HG02852 (cell line): ENCODE measurements around the gene ZNF787.
A peak's percentile ranks its signal among the peaks of the same experiment; 100 is the strongest.

Experiments
- ATAC-seq: cut with Tn5 transposase; IDR thresholded peaks from one replicate; pipeline ENCODE4 v1.9.1; 2021; ENCODE audit warnings: mild to moderate bottlenecking, moderate library complexity; ENCODE audit not compliant: unreplicated experiment

Gene ZNF787

DNA sequence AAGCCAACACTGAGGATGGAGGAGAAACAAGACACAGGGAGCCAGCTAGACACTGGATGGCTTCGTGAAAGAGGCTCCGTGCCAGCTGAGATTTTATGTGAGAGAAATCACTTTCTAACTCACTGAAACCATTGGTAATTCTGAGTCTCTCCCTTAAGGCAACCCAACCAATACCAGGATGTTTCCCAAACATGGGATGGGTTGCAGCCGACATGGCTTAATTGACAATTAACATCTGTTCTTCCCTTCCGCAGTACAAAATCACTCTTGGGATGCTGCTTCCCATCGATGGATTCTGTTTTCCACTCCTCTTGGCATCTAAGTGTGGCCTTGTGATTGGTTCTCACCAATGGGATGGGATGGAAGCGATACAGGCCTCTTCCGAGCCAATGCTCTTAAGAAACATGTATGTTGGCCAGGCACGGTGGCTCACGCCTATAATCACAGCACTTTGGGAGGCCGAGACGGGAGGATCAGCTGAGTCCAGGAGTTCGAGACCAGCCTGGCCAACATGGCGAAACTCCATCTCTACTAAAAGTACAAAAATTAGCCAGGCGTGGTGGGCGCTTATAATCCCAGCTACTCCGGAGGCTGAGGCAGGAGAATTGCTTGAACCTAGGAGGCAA is 2.3 kb upstream of the ZNF787 start:
- ATAC-seq, result no peak

- ATAC-seq, result peak; percentile 28
Measured at GRCh38 chr19:56120371-56121179, 520 bp downstream of the ZNF787 start.

GRCh38 chr19:56120002-56120370 is 1.1 kb downstream of the ZNF787 start:
- no peak for ATAC-seq

DNA sequence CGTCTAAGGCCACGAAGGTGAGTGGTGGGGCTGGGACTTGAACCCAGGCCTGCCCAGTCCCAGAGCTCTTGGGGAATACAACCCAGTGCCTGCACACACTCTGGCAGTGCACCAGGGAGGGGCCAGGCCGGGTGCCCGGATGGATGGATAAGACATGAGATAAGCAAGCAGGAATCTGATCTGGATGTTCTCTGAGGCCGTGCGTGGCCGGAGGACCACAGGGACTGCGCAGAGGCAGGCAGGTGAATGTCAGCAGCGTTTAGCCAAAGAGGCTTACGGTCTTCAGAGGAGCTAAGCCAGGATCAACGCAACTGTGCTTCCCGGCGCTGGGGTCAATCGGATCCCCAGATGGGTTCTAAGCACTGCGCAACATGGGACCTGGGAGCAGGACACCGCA is 1.5 kb downstream of the ZNF787 start:
- no peak for ATAC-seq

DNA sequence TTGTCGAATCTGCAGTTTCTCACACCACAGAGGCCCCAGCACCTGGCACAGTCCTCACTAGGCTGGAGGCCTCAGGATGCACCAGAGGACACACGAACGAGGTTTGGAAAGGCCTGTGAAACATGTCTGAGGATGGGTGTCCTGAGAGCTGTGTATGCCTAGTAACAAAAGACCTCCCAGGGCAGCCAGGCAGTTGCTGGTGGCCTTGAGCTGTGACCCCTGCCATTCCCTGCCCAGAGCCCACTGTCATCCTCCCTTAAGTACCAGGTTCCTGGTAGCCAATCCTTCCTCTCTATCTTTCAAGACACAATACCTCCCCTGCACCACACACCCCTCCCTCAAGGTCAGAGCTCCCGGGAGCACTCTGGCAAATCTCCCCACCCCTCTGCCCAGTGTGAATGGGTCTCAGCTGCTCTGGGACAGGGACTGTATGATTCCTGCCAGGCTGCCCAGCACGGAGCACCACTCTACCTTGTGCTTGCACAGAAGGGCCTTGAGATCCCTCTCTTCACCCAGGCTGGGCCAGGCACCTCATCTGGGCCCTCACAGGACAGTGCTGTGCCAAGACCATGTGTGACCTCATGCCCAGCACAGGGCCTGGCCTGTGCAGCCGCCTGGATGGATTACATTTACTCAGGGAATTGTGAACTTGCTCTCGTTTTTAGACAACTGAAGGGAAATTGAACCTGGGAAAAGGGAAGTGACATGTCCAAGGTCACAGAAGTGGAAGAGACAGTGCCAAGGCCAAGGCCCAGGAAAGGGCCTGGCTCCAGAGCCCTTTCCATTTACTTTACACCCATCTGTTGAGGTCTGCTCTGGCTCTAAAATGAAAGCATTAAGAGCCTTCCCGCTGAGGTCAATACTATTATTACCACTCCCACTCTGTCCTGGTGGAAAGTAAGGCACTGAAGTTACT is 2.2 kb downstream of the ZNF787 start:
- no peak for ATAC-seq

GRCh38 chr19:56117889-56118288 is 3.2 kb downstream of the ZNF787 start:
- no peak for ATAC-seq

DNA sequence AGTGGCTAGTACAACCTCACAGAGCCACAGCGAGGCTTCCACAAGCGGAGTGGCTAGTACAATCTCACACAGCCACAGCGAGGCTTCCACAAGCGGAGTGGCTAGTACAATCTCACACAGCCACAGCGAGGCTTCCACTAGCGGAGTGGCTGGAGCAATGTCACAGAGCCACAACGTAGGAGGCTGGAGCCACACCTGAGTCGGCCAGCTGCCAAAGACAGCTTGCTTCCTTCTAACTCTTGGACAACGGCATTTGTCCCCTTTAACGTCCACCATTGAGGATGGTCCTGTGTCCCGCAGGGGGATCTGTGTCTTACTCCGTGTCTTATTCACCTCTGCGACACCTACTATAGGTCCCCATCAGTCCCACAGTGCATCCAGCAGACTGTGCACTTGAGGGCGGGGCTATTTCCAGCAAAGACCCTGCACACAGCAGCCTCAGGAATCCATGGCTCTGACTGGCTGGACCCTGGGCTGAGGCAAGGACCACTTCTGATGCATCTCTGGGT is 3.7 kb downstream of the ZNF787 start:
- no peak for ATAC-seq

- no peak for ATAC-seq
Measured at GRCh38 chr19:56116606-56117005, 4.5 kb downstream of the ZNF787 start.

DNA sequence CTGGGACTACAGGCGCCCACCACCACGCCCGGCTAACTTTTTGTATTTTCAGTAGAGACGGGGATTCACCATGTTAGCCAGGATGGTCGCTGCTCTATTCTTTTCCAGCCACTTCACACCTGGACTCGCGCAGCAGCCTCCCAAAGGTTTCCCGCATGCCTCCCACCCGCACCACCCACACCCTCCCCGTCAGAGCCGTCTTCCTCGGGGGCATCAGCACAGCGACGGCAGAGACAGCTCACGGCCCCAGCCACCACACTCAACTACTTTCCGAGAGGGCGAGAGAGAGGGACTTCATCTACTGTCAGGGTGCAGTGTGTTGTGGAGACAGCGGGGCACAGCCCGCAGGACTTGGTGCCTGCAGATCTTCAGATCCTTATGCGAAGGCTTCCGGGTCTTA is 5.6 kb downstream of the ZNF787 start:
- ATAC-seq, result no peak

DNA sequence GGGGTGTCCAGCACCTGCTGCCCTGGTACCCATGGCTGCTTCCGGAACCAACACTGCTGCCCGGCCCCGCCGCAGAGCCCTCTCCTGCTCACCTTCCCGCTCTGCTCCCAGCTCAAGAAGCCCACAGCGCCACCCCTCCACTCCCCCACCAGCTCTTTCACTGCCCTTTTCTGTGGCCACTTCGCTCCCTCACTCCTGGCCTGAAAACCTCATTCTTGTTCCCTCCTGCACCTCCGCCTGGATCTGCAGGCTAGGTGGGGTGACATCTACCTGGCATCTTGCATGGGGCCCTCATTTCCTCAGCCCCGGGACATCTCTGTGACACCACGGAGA is 6.4 kb downstream of the ZNF787 start:
- ATAC-seq, result no peak

DNA sequence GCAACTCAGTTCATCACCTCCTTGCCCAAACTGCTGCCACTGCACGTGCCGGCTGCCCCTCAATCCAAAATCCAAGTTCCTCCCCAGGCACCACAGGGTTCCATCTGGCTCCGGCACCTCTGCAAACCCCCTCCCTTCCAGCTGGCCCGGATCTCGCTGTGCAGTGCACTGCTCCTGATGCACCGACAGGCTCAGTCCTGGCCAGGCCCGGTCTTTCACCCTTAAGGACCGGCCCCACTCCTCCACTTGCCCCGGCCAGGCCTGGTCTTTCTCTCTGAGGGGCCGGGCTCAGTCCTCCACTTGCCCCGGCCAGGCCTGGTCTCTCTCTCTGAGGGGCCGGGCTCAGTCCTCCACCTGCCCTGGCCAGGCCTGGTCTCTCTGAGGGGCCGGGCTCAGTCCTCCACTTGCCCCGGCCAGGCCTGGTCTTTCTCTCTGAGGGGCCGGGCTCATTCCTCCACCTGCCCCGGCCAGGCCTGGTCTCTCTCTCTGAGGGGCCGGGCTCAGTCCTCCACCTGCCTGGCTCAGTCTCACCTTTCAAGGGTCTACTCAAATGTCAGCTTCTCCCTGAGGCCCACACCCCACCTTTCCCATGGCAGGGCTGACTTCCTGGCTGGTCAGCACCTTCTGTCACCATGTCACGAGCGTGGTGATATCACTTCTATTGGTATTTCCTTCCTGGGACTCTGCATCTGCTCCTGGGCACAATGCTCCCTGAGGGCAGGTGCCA is 6.9 kb downstream of the ZNF787 start:
- no peak for ATAC-seq

DNA sequence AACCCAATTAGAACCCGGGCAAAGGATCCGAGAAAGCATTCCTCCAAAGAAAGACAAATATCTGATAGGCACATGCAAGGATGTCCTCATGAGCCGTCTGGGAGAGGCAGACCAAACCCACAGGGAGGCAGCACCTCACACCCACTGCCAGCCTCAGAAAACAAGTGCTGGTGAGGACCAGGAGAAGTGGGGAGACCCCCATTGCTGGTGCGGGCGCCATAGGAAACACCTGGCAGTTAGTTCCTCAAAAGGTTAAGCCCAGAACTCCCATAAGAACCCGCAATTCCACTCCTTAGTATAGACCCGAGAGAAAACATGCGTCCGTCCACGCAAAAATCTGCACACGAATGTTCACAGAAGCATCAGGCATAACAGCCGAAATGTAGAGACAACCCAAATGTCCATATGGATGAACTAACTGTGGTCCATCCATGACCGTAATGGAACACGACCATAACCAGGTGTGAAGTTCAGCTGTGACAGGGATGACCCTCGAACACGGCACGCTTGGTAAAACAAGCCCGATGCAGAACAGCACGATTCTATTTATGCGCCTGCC is 7.9 kb downstream of the ZNF787 start:
- ATAC-seq, result no peak

GRCh38 chr19:56112313-56112709 is 8.8 kb downstream of the ZNF787 start:
- ATAC-seq, result no peak

GRCh38 chr19:56111601-56112312 is 9.3 kb downstream of the ZNF787 start:
- peak; percentile 73 for ATAC-seq

DNA sequence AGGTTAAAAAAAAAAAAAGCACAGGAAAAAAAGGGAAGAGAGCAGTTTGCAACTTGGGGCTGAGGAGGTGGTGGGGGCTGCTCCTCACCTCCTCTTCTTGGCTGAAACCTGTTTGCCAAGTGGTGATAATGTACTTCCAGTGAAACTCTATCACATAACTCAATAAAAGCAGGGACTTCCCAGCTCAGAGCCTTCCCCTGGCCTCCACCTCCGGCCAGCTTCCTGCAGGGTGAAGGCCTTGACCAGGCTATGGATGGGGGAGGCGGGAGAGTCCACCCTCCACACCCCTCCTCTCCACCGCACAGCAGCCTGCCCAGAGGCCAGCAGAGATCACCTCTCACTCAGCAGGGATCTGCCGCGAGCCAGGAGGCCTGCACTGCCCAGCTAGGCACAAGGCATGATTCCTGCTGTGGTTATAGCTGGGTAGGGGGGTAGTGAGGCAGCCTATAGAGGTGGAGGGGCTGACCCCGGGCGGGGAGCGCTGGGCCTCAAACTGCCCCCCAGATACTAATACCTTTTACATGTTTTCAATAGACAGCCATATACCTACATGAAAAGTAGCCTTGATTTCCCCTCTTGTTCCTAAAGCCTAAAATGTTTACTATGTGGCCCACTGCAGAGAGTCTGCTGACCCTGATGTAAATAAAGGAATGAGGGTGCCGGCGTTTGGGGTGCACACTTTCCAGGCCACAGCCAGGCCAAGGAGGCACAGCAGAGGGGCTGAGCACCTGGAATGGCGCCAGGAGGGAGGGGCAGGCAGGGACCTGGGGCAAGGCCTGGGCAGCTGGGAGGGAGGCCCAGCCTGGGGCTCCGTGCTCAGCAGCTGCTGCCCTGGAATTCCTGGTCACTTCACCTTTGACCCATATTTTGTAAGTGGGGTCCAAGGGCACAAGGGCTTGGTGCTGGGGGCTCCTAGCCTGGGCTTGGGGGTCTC is 10.3 kb downstream of the ZNF787 start:
- no peak for ATAC-seq

GRCh38 chr19:56109226-56109625 is 11.9 kb downstream of the ZNF787 start:
- no peak for ATAC-seq

- ATAC-seq, result no peak
Measured at GRCh38 chr19:56108447-56109195, 12.5 kb downstream of the ZNF787 start.
